ENCODE measurements around the gene VAV2.

VAV2 gene

DNA sequence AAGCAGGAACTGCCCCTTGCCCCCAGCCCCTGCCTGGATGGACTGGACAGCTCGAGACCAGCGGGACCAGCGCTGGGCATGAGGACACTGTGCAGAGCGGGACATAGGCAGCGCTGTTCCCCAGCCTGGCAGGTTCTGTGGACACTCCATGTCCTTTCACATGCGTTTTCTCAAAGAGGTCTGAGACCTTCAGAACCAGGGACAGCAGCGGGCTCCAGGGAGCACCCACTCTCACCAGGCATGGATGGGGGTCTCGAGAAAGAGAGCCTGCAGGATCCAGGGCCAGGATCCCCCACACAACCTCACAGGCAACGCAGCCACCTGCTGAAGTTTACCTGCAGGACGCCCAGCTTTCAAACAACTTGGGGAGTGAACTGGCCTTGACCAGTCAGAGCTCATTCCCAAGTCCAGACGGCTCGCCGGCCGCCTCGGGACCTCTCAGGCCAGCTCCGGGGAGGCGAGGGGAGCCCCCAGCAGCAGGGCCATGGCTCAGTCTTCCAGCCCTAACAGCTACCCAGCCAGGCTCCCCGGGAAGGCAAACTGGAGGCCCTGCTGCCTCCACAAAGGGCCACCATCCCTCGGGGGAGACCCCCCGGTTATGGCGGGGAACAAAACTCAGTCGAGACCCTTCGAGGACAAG lies 181.4 kb downstream of the VAV2 start:
- DNase-seq, result no peak

- no peak for DNase-seq
These were observed 182.8 kb downstream of the VAV2 start for GRCh38 chr9:133809335-133809734.

GRCh38 chr9:133807818-133808217 lies 184.3 kb downstream of the VAV2 start:
- no peak for DNase-seq

DNA sequence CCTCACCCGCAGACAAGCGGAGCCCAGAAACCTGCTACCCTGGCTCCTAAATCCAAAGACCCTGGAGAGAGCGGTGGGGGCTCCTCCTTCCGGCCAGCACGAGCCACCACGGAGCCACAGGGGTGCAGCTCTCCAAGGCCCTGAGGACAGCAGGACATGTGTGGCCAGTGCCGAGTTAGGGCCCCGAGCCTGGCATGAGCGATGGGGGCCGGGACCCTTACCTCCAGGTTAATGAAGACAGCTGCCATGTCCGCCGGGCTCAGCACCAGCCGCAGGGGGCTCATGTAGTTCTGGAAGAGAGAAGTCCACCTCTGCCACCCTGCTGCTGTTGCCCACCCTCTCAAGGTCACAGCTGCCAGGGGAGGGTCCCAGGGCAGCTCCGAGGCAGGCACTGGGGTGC lies 185.1 kb downstream of the VAV2 start:
- no peak for DNase-seq

GRCh38 chr9:133806623-133807010 lies 185.5 kb downstream of the VAV2 start:
- DNase-seq, result no peak

DNA sequence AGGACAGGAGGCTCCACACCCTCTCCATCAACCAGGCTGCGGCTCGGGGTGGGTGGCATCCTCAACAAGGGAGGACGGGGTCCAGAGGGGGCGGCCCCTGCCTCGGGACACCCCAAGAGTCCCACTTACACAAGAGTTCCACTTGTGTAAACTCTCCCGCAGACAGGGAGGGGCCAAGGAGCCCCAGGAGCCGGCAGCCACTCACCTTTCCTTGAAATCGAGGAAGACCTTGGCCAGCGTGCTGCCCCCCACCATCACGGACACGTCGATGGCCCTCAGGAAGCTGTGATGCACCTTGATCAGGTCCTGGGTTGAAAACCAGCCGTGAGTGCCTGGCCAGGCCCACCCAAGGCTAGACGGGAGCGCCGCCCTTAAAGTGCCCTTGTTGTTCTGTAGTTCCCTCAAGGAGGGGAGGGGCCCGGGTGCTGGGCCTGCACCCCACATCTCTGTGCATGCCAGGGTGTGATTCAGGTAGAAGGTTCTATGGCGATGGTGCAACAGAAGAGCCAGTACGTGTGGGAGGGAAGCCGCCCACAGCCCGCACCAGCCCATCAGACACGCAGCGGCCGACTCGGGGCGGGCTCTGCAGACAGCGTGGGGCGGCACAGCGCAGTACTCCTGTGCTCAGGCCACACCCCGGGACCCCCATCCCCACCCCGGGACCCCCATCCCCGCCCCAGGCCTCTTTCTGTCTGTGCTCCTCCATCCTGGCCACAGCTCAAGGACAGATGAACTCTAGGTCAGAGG lies 186.1 kb downstream of the VAV2 start:
- DNase-seq, result no peak

DNA sequence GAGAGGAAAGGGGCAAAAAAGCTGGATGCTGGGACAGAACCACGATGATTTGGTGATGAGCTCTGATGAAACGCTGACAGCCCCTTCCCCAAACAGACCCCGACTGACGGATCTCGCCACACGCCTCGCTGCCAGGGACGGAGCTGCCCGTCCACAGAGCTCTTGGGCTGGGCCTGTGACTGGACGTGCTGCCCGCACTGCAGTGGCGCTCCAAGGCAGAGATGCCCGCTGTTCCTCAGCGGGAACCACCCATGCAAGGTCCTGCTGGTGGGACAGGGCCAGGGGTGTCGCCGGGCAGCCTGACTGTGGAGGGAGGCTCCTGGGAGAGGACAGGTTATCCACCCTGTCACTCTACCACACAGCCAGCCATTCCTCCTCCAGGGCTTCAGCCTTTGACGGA lies 187.9 kb downstream of the VAV2 start:
- DNase-seq, result no peak

- no peak for DNase-seq
These were observed 188.4 kb downstream of the VAV2 start for GRCh38 chr9:133803745-133804144.

- DNase-seq, result no peak
These were observed 189.0 kb downstream of the VAV2 start for GRCh38 chr9:133803028-133803585.

- DNase-seq, result no peak
These were observed 190.4 kb downstream of the VAV2 start for GRCh38 chr9:133801739-133802138.

- DNase-seq, result no peak
These were observed 191.9 kb downstream of the VAV2 start for GRCh38 chr9:133800266-133800665.

- no peak for DNase-seq
These were observed 192.4 kb downstream of the VAV2 start for GRCh38 chr9:133799716-133800115.

DNA sequence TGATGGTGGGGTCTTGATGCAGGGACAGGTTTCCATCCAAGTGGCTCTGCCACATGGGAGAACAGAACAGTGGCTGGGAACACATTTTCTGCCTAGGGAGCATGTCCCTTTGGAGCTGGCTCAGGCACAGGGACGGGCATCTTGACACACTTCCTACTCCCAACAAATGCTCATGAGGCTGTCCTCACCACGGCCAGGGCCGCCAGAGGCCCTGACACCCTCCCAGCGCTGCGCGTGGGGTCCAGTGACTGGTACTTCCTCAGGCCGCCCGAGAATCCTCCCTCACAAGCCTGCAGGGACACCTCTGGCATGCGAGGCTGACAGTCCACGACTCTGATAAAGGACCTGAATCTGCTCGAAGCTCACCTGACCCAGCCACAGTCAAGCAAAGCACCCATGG lies 193.0 kb downstream of the VAV2 start:
- no peak for DNase-seq

- DNase-seq, result no peak
These were observed 194.0 kb downstream of the VAV2 start for GRCh38 chr9:133798160-133798559.

DNA sequence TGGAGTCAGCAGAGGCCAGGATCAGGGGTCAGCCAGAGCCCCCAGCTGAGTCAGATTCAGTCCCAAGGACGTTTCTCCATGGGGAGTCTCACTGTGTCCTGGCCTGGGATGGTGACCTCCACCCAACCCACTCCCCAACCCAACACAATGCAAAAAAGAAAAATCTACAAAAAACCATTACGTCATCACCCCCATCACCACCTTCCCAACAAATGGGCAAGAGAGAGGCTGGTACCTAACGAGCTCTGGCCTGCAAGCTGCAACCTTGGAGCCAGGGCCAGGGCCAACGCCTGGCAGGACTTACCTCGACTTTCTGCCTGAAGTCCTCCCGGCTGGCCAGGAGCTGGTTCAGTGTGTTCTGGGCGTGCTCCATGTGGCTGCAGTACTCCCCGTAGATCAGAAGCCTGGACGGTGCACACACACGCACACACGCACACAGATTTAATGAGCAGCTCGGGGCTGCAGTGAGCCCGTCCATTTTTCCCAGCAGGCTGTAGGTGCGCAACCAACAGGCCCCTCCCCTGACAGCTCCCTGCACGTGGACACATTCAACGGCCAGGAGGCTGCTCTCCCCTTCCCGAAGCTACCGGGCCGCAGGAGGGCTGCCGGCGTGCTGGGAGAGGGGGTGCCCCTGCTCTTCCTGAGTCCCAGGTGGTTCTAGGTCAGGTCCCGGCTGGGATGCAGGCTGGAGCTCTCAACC lies 194.6 kb downstream of the VAV2 start:
- DNase-seq, result no peak

DNA sequence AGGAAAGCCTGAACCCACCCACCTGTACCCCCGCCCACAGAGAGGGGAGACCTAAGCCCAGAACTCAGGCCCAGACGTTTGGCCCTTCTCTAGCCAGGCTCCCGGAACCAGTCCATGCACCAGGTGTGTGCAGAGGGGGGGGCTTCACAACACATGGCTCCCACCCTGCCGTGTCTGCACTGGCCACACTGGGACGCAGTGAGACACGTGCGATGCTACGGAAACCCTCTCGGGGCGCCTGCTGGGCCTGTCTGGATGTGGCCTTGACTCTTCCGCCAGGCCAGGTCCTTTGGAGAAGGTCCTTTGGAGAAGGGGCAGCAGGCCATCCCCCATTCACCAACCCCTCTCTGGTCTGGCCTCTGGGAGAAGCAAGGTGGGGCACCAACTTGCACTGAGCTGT lies 195.6 kb downstream of the VAV2 start:
- DNase-seq, result no peak

DNA sequence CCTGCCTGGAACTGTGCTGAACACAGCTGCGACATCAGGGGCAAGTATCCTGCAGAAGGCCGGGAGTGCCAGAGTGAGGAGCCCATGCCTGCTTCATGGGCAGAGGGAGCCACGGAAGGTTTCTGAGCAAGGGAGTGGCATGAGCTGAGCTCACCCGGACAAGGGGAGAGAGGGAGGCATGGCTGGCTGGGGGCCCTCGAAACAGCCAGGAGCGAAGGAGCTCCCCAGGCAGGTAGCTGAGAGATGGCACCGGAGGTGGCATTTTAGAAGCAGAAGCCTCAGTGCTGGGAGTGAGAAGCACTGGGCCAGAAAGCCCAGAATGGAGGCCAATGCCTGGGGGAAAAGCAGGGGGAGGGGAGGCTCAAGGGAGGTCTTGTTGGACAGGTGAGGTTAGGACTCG lies 197.1 kb downstream of the VAV2 start:
- no peak for DNase-seq

DNA sequence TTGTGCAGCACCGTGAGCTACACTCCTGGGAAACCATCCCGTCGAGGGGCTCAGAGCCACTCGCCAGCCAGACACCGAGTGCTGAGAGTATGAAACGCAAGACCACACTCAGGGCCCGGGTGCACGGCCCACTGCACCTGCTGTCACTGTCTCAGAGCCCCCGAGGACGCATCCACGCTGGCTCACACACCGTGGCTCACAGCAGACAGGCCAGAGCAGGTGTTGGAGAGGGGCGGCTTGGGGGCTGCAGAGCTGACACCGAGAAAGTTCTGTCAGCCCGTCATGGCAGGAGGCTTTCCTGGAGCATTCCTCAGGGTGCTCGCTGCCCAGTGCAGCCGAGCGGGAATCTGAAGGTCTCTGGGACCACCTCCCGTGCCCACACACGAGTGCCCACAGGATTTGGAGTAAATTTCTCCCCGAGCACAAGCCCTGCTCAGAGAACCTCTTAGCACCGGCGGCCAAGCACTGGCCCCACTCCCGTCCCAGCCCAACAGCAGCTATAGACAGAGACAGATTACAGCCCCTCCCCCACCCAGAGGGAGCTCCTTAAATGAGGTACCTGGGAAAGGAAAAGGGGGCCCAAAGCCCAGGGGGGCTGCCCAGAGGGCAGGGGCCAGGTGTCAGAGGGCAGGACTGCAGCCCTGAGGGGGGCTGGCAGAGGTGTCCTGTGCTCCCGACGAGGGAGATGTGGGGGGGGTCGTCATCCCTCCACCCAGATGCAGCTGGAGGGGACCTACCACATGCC lies 197.9 kb downstream of the VAV2 start:
- no peak for DNase-seq

GRCh38 chr9:133793471-133793870 lies 198.7 kb downstream of the VAV2 start:
- no peak for DNase-seq

DNA sequence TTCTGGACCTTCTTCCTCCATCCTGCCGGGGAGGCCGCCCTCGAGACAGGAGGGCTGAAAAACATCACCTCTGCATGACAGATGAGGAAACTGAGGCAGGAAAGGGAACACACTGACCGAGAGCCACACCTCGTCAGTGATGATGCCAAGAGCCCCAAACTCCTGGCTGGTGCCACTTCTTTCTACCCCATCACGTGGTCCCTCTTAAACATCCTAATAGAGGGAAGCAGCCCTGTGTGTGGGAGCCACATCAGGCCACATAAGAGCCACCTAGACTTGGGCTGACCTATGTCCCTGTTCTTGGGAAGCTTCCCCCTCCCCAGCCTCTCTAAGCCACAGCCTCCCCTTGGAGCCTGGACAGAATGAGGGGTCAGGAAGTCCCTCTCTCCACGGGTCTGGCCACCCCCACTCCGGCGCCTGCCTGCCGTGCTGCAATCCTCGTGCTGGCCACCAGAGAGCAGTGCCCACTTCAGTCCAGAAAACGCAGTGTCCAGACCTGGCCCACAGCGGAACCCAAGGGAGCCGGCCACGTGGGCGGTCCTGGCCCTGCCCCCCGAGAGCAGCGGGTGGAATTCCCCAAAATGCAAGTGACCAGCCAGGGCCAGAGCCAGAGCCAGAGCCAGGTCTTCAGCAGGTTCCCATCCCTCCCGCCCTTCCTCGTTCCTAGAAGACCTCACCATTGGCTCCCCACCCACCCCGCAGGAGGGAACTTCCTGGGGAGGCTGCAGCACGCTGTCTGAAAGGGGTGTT lies 199.2 kb downstream of the VAV2 start:
- DNase-seq, result no peak

DNA sequence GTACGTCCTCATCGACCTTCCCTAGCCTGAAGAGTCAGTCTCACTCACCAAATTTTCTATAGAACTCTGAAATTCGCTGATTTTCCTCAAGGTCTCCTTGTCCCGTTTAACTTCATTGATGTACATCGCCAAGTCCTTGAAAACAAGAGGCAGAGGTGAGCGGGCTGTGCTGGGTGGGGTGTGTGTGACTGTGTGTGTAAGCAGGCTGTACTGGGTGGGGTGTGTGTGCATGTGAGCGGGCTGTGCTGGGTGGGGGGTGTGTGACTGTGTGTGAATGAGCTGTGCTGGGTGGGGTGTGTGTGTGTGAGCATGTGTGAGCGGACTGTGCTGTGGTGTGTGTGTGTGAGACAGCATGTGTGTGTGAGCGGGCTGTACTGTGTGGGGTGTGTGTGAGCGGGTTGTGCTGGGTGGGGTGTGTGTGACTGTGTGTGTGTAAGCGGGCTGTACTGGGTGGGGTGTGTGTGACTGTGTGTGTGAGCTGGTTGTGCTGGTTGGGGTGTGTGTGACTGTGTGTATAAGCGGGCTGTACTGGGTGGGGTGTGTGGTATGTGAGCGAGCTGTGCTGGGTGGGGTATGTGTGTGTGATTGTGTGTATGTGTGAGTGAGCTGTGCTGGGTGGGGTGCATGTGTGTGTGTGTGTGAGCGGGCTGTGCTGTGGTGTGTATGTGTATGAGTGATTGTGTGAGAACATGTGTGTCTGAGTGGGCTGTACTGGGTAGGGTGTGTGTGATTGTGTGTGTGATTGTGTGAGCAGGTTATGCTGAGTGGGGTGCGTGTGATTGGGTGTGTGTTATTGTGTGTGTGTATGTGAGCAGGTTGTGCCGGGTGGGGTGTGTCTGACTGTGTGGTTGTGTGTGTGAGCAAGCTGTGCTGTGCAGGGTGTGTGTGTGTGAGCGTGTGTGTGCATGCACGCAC lies 200.1 kb downstream of the VAV2 start:
- DNase-seq, result no peak
